Measurements from ENCODE around the gene PIK3AP1.

The PIK3AP1 gene

DNA sequence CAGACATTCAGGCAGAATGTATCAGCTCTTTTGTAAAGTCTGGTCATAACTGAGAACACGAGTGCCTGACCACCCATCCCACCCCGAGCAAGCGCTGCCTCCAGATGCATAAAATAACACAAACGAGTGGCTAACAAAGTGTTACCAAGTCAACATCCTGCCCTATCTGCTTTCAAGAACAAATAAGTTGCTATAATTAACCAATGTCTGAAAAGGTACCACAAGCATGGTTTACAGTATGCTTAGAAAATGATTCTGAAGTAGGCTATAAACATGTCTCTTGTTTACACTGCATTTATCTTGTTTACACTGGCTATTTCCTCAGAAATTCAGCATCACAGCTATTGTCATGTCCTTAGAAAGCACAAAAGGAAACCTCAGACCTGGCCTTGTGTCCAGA, 49.5 kb downstream of the PIK3AP1 start:
- DNase-seq = no peak

DNA sequence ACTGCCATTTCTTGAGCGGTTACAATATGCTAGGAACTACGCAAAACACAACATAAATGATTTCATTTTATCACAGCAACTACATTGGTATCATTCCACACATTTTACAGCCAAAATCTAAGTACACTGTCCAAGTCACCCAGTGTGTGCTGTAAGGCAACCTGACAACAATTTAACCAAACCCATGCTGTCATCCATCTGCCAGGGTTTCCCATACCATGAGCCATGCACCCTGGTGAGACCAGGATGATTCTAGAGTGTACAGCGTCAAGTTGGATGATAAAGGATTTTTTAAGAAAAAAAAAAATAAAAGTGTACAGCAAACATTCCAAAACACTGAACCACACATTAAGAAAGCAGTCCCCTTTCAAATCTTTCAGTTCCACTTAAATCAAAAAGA, 52.9 kb downstream of the PIK3AP1 start:
- no peak for DNase-seq

DNA sequence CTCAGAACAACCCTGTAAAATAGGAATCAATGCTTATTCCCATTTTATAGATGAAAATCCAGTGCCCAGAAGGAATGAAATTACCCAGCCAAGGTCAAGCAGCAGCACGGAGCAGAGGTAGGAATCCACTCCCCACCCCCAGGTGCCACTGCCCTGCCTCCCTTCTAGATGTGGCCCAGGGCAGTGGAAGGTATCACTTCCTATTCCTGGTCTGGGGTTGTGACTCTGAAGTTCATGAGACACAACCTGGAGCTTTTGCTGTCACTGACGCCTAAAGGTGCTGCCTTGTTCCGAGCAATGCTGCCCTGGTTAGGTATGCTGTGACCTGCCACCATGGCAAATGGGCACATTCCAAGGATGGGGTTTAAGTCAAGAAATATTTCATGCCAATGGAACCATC, 53.6 kb downstream of the PIK3AP1 start:
- DNase-seq = no peak

DNA sequence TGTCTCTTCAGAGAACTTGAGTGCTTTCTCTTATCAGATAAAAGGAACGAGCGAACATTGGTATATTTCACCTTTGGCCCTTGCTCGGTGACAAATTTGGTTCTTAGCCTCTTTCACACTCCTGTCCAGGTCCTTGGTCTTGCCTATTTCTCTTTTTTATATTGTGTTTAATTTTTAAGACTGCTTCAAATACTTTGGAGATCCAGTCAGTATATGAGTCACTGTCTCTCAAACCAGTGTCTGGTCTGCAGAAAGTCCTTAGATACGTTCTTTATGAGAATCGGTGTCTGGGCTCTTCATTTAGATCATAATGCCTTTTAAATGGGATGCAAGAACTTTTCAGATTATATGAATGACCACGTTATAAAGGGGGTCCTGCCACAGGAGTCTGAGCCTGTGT, 55.0 kb downstream of the PIK3AP1 start:
- no peak for DNase-seq

DNA sequence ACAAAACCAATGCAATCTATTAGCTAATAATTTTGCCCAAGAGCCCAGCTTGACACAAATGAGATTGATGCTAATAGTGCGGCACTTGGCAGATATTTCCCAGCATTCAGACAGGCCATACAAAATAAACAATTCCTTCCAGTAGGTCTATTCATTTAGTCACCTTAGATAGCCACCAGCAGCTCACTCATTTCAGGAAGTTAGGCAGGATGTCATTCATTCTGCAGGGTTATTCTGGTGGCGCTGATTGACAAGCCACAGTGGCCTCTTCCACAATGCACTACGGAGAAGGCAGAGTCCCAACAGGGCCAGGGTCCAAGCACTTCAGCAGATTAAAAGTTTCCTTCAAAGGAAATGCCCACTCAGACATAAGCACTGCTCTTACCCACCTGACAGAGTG, 55.8 kb downstream of the PIK3AP1 start:
- peak; percentile 15 for DNase-seq

DNA sequence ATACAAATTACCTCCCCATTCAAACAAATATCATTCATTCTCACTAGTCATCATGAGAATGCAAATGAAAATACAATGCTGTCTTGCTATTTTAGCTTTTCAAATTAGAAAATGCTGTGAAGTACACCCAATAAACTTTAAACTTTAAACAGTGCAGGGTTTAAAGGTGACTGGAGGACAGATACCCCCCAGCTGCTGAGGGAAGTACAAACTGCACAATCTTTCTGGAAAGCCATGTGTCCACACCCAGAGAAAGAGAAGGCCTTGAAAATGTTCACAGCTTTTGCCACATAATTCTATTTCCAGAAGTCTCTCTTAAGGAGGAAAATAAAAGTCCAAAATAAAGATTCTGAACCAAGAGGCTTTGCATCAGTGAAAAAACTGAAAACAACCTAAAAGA, 56.5 kb downstream of the PIK3AP1 start:
- DNase-seq = no peak

DNA sequence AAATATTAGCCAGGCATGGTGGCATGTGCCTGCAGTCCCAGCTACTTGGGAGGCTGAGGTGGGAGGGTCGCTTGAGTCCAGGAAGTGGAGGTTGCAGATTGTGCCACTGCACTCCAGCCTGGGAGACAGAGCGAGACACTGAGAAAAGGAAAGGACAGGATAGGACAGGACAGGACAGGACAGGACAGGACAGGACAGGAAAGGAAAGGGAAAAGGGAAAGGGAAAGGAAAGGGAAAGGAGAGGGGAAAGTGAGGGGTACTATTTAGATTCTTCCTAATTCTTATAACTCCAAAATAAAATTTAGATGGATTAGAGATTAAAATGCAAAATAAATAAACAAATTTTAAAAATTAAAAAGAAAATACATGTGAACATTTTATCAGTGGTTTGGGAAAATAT, 58.7 kb downstream of the PIK3AP1 start:
- no peak for DNase-seq

DNA sequence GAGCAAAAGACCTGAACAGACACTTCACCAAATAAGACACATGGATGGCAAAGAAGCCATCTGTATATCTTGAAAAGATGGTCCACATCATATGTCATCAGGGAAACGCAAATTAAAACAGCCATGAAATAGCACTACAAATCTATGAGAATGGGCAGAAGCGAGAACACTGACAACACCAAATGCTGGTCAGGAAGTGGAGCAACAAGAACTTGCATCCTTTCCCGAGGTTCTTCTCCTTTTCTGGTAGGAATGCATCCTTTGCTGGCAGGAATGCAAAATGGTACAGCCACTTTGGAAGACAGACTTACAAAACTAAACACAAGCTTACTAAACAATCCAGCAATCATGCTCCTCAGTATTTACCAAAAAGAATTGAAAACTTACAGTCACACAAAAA, 60.0 kb downstream of the PIK3AP1 start:
- DNase-seq = no peak

DNA sequence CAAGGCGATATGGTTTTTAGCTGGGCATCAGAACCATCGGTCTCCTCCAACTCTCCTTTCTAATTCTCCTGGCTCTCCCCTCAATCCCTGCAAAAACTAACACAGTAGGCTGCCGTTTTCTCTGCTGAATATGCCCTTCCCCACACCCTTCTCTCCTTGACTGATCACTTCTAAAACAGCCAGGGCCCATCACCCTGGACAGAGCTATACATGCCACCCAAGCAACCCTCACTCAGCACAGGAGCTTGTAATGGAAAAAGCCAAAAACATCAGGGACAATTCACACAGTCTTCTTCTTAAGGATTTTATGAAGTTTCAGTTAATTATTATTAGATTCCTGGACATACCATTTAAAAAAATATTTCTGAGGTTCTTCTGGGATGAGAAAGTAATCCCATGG, 61.5 kb downstream of the PIK3AP1 start:
- DNase-seq = no peak

DNA sequence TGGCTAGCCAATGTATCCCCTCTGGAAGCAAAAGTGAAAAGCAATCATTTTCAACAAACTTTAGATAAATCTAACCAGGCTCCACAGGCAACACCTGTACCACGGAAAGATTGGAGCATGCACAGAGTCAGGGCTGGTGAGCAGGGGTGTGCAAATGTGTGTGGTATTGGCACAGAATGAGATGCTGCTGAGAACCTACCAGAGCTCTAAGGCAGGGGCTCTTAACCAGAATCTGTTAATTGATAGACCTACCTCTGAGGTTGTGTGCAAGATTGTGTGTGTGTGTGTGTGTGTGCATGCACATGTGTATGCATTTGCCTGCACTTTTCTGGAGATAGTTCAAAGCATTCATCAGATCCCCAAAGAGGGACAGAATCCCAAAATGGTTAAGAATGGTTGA, 62.9 kb downstream of the PIK3AP1 start:
- DNase-seq = no peak

DNA sequence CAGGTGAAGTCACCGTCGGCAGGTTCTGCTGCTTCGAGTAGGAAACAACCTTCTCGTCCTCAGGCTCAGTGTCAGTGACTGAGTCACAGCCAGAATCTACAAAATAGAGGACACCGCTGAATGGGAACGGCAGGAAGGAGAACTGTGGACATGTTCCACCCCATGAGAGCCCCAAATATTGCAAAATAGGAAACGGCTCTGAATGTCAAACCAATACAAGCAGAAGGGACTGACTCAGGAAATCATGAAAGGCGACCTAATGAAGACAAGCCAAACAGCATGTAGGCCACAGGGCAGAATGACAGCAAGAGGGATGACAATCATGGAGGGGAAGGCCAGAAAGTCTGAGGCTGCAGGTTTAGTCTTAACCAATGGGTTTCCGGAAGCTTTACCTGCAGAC, 63.5 kb downstream of the PIK3AP1 start:
- peak; percentile 85 for DNase-seq

DNA sequence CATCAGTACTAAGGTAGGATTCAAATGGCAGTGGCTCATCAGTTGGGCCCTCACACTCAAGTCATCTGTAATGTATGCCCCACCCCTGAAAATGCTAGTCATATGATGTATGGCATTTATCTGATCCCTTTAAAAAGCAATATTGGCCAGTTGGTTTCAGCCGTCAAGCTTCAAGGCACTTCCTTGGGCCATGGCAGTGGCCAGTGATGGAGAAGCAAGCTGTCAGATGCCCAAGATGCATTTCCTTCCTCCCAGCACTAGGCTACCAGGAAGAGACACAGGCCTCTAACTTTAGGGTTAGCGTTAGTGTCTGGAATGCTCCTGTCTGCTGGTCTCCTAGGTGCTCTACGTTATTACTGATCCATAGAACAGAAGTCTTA, 64.1 kb downstream of the PIK3AP1 start:
- peak; percentile 44 for DNase-seq

DNA sequence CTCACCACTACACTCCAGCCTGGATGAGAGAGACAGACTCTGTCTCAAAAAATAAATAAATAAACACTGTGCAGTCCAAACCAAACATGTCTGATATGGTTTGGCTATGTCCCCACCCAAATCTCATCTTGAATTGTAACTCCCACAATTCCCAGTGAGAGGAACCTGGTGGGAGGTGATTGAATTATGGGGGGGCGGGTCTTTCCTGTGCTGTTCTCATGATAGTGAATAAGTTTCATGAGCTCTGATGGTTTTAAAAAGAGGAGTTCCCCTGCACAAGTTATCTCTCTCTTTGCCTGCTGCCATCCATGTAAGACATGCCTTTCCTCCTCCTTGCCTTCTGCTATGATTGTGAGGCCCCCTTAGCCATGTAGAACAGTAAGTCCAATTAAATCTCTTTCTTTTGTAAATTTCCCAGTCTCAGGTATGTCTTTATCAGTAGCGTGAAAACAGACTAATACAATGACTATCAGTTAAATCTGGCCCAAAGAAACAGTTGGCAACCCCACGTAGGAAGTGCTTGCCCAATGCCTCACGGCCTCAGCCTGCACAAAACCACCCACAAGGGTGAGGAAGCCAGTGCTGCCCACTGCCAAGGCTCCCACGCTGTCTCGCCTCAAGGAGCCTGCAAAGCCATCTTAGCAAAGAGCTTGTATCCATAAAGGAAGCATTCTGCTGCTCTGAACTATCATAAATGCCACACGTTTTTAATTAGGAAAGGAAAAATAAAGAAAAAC, 64.7 kb downstream of the PIK3AP1 start:
- peak; percentile 81 for DNase-seq

DNA sequence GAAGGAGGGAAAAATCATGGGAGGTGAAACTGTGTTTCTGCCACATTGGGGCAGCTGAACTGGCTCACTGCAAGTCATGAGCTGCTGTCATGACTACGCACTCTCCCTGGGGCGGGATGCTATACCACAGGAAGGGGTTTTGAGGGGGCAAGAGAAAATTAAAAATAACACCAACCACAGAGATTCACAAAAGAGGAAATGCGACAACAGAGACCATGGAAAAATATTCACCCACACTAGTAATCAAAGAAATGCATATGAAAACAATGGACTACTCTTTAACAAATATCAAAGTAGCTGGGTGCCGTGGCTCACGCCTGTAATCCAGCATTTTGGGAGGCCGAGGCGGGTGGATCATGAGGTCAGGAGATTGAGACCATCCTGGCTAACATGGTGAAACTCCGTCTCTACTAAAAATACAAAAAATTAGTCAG, 68.3 kb downstream of the PIK3AP1 start:
- DNase-seq = peak; percentile 73

DNA sequence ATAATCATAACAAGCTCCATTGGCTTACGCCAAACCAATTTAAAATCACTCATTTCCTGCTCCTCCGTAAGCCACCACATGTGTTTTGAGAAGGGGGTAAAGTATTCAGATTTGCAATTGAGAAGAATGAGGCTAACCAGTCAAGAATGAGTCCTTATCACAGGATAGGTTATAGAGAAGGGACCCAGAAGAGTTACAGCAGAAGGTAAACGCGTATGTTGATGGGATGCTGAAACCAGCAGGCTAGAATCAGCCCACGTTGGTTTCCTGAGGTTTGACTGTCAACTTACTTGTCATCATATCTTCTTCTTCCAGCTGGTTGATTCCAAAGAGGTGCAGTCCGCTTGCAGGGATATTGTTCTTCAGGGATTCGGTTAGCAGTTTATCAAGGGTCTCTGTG, 69.4 kb downstream of the PIK3AP1 start:
- DNase-seq = no peak

DNA sequence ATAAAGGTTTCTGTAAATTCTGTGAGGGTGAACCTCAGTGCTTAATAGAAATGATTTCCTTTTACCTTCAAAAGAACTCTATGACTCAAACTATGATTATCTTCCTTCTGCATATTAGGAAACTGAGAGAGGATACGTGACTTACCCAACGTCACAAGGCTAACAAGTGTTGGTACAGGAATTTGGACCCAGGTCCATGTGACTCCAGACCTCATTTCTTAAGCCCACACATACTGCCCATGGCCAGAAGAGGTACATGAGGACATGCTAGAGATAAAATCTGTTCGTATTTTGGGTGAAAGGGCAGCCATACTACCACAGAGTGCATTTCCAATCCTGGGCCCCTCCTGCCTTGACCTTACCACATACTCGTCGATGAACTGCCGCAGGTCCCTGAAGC, 72.0 kb downstream of the PIK3AP1 start:
- DNase-seq = no peak

DNA sequence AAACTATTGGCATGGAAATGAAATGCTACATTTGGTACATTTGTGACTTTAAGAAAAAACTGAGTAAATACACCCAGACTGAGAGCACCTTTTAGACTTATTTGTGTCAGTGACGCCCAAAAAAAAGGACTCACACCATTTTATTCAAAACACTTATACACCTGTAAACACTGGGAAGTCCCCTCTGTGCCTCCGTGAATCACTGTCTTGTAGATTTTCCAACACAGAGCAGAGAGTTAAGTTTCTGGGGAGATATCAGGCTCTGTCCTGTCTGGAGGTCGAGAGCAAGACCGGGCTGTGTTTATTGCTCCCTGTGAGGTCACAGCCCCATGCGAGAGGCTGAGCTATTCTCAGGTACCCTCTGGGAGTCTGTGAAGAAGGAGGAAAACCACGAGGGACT, 72.8 kb downstream of the PIK3AP1 start:
- DNase-seq = no peak

DNA sequence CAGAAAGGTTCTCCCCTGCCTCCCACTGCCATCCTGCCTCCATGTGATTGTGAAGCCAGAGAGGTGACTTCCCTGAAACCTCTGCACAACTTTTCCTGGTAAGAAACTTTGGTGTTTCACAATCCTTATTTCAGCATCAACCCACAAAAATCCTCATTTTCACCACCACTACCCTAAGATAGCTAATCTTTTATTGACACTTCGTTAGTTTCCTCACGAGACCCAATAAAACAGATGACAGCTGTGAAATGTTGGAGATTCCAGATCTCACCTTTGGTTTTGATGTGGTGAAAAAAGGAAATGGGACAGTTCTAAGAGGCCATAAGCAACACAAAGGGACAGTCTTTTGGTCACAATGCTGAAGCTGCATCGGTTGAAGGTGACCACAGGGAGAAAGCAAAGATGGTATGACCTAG, 73.6 kb downstream of the PIK3AP1 start:
- peak; percentile 94 for DNase-seq

DNA sequence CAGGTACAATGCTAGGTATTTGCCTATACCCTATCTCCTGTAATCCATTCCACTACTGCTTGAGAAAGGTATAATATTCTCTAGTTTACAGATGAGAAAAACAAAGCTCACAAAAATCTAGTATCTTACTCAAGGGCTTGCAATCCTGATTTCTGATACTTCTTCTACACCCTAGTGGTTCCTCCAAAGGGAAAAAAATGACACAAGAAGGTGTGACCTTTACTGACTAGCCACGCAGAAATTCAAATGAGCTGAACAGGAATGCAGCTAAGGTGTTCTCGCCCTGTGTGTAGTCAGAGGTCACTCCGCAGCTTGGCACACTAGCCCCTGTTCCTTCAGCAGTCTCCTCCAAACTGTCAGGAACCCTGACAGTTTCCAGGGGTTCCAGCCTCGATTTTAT, 74.0 kb downstream of the PIK3AP1 start:
- DNase-seq = no peak

DNA sequence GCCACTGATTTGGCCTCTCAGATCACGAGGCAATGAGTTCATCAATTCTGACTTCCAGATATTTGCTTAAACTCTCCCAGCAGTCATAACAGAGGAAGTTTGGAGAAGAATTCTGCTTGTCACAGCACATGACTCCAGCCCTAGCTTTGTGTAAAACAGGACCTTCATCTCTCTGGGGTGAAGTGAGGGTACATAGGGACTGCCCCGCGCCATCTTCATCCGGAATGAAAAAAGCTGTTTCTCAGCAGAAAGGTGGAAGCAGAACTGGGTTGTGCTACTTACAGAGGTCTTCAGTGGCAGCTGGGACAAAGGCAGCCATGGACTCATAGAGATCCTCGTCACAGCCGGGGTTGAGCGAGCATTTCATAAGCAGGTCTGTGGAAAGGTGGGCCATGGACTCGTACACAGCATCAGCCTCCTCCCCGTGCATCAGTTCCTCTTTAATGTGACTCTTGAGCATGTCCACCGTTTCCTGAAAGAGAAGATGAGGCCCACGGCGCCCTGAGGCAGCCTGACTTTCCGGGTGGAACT, 75.1 kb downstream of the PIK3AP1 start:
- DNase-seq = no peak

DNA sequence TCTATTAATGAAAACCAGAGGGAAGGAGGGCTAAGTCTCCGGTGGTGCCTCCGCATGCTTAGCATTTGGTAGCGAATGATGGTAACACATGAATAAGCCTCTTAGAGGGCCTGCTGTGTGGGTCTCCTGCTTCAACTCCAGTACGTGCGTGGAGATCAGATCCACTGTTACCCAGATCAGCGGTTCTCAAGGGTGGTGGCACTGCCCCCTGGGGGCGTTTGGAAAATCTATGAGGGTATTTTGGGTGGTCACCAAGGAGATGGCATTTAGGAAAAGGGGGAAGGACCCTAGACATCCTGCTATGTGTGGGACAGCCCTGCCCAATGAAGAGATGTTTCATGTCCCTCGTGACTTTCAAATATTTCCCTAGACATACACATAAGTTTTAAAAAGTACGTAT, 76.4 kb downstream of the PIK3AP1 start:
- no peak for DNase-seq

DNA sequence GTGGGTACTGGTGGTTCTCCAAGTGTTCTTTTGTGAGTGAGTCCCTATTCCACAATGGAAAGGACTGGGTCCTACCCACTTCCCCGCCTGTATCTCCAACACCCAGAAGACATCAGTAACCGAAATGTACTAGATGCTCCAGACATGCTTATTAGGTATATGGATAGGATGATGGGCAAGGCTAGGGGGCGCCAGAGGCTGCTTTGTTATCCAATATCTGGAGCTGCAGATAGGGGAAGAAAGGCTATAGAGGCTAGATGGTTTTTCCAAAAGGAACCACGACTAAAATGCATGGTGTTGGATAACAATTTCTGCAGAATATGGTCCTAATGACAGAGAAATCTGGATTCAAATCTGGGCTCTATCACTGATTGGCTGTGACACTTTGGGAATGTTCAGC, 77.3 kb downstream of the PIK3AP1 start:
- peak; percentile 56 for DNase-seq

DNA sequence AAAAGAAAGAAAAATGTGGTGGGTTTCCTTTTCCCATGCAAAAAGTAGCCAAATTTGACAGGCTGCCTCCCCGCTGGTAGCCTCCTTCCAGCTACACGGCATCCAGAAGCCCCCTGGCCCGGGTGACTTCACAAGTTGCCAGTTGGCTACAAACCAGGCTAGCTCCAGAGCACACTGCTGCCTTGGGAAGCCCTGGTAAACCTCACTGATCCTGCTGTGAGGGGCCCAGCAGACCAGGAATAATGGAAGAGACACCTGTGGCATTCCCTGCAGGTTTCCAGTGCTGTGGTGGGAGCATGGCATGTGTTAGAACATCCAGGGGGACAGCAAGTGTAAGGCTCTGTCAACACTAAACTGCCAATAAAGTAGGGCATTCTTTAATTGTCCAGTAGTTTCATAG, 77.8 kb downstream of the PIK3AP1 start:
- no peak for DNase-seq

DNA sequence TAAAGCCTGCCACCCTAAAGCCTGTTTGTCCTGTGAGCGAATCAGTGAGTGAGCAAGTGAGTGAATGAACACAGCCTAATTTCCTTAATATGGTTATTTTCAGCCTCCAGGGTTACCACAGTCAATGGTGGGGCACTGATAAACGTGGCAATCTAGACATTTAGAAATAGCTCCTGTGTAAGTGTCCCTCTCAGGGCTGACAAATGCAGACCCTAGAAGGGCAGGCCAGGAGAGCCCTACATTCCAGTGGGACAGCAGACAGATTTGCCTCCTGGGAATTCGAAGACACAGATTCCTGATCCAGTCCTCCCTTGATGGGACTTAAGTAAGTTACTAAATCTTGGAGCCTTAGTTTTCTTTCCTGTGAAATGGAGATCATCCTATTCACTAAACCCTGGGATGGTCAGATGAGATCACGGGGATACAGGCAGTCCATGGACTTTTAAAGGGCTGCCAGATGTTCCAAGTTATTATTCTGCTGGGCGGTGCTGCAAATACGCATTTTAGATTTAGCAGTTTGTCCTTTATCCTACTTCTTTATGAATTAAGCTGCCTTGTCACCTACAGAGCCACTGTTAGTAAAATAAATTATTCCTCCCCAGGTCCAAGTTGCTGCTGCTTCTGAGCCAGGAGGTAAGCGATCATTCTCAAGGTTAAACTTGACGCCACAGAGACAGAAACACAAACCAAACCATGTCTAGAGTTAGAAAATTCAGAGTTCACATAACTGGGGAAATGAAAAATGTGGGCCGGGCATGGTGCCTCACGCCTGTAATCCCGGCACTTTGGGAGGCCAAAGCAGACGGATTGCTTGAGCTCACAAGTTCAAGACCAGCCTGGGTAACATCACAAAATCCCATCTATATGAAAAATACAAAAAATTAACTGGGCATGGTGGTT, 78.7 kb downstream of the PIK3AP1 start:
- no peak for DNase-seq

Data from GF-D8 (cell line).